SK-N-SH treated with all-trans-retinoic acid at 6 μM for 48 hours (cell line): Measurements from ENCODE around the gene CALN1.

Experiments
- ATAC-seq: fragments of 200-7000 bp; cut with Tn5 transposase; 3 replicates; pipeline ENCODE4 v1.9.1; 2020; ENCODE audit warnings: mild to moderate bottlenecking, moderate library complexity
- ARNTL ChIP-seq: fragments of 450-650 bp; formaldehyde crosslinking; IDR thresholded peaks from 2 replicates; pipeline ENCODE4 v1.5.0; 2020; ENCODE audit warnings: low read depth, mild to moderate bottlenecking, moderate library complexity, borderline replicate concordance
- CREB5 ChIP-seq: fragments of 250-450 bp; sonication (Bioruptor Pico); IDR thresholded peaks from 2 replicates; pipeline ENCODE4 v1.5.1; 2020; ENCODE audit warnings: low read depth, mild to moderate bottlenecking, moderate library complexity
- CSDC2 ChIP-seq: fragments of 250-450 bp; sonication (Bioruptor Pico); IDR thresholded peaks from 2 replicates; pipeline ENCODE4 v1.5.0; 2020; ENCODE audit warnings: mild to moderate bottlenecking, moderate library complexity
- CSRNP3 ChIP-seq: fragments of 250-450 bp; sonication (Bioruptor Pico); IDR thresholded peaks from 2 replicates; pipeline ENCODE4 v1.5.1; 2021; ENCODE audit warnings: mild to moderate bottlenecking, moderate library complexity
- ESRRG ChIP-seq: fragments of 250-450 bp; sonication (Bioruptor Pico); IDR thresholded peaks from 2 replicates; pipeline ENCODE4 v1.6.1; 2021; ENCODE audit warnings: mild to moderate bottlenecking
- GLIS3 ChIP-seq: fragments of 250-450 bp; sonication (Bioruptor Pico); IDR thresholded peaks from 2 replicates; pipeline ENCODE4 v1.5.0; 2020; ENCODE audit warnings: mild to moderate bottlenecking, moderate library complexity
- ISL1 ChIP-seq: fragments of 250-450 bp; sonication (Bioruptor Pico); IDR thresholded peaks from 2 replicates; pipeline ENCODE4 v2.1.2; 2022; ENCODE audit warnings: mild to moderate bottlenecking, moderate library complexity
- OSR1 ChIP-seq: fragments of 250-450 bp; sonication (Bioruptor Pico); IDR thresholded peaks from 2 replicates; pipeline ENCODE4 v1.8.0; 2022; ENCODE audit warnings: moderate library complexity, mild to moderate bottlenecking, inconsistent platforms
- PATZ1 ChIP-seq: fragments of 250-450 bp; sonication (Bioruptor Pico); IDR thresholded peaks from 2 replicates; pipeline ENCODE4 v1.8.0; 2020; ENCODE audit warnings: mild to moderate bottlenecking, moderate library complexity, borderline replicate concordance
- POU6F1 ChIP-seq: fragments of 250-450 bp; sonication (Bioruptor Pico); IDR thresholded peaks from 2 replicates; pipeline ENCODE4 v1.8.0; 2021; ENCODE audit warnings: low read depth, mild to moderate bottlenecking, moderate library complexity, borderline replicate concordance
- PPARA ChIP-seq: fragments of 250-450 bp; sonication (Bioruptor Pico); IDR thresholded peaks from 2 replicates; pipeline ENCODE4 v1.5.0; 2020; ENCODE audit warnings: mild to moderate bottlenecking, borderline replicate concordance
- RARB ChIP-seq: fragments of 250-450 bp; sonication (Bioruptor Pico); IDR thresholded peaks from 2 replicates; pipeline ENCODE4 v1.8.0; 2021; ENCODE audit warnings: mild to moderate bottlenecking, moderate library complexity
- SNAI2 ChIP-seq: fragments of 250-450 bp; sonication (Bioruptor Pico); IDR thresholded peaks from 2 replicates; pipeline ENCODE4 v1.5.0; 2020; ENCODE audit warnings: mild to moderate bottlenecking, moderate library complexity
- TOX ChIP-seq: fragments of 250-450 bp; sonication (Bioruptor Pico); IDR thresholded peaks from 2 replicates; pipeline ENCODE4 v1.8.0; 2021; ENCODE audit warnings: mild to moderate bottlenecking, moderate library complexity, borderline replicate concordance
- TSHZ2 ChIP-seq: fragments of 250-450 bp; sonication (Bioruptor Pico); IDR thresholded peaks from 2 replicates; pipeline ENCODE4 v1.5.0; 2020; ENCODE audit warnings: mild to moderate bottlenecking, moderate library complexity
- ZC3H10 ChIP-seq: fragments of 250-450 bp; sonication (Bioruptor Pico); IDR thresholded peaks from 2 replicates; pipeline ENCODE4 v1.5.1; 2021; ENCODE audit warnings: mild to moderate bottlenecking, moderate library complexity
- ZFP3 ChIP-seq: fragments of 250-450 bp; sonication (Bioruptor Pico); IDR thresholded peaks from 2 replicates; pipeline ENCODE4 v1.5.0; 2020; ENCODE audit warnings: mild to moderate bottlenecking, moderate library complexity
- ZFP30 ChIP-seq: fragments of 450-650 bp; formaldehyde crosslinking; IDR thresholded peaks from 2 replicates; pipeline ENCODE4 v1.5.0; 2022; ENCODE audit warnings: mild to moderate bottlenecking, moderate library complexity
- ZNF70 ChIP-seq: fragments of 450-650 bp; formaldehyde crosslinking; IDR thresholded peaks from 2 replicates; pipeline ENCODE4 v1.5.0; 2020; ENCODE audit warnings: mild to moderate bottlenecking, moderate library complexity
- ZNF8 ChIP-seq: fragments of 450-650 bp; formaldehyde crosslinking; IDR thresholded peaks from 2 replicates; pipeline ENCODE4 v1.5.0; 2020; ENCODE audit warnings: mild to moderate bottlenecking, moderate library complexity

CALN1 gene

GRCh38 chr7:72092769-72093168 is 319.4 kb downstream of the CALN1 start:
- TF ChIP-seq GLIS3 (CRISPR knock-in tag) (no peak), ISL1 (CRISPR knock-in tag) (no peak), ARNTL (CRISPR knock-in tag) (no peak), POU6F1 (CRISPR knock-in tag) (no peak), PPARA (CRISPR knock-in tag) (no peak), ZFP30 (CRISPR knock-in tag) (no peak), CSRNP3 (CRISPR knock-in tag) (no peak), CSDC2 (CRISPR knock-in tag) (no peak), ZFP3 (CRISPR knock-in tag) (no peak), CREB5 (CRISPR knock-in tag) (no peak), RARB (CRISPR knock-in tag) (no peak), OSR1 (CRISPR knock-in tag) (no peak), TSHZ2 (no peak), ZNF8 (CRISPR knock-in tag) (no peak)
- ATAC-seq, result no peak

- no peak for TF ChIP-seq TOX (CRISPR knock-in tag)
- no peak for TF ChIP-seq ZNF8 (CRISPR knock-in tag)
- TF ChIP-seq RARB (CRISPR knock-in tag), result no peak
- TF ChIP-seq ISL1 (CRISPR knock-in tag), result no peak
- TF ChIP-seq SNAI2 (CRISPR knock-in tag), result no peak
- TF ChIP-seq ZFP30 (CRISPR knock-in tag), result no peak
- no peak for TF ChIP-seq ARNTL (CRISPR knock-in tag)
- TF ChIP-seq OSR1 (CRISPR knock-in tag), result no peak
- no peak for TF ChIP-seq TSHZ2
- no peak for ATAC-seq
Observed at GRCh38 chr7:72087926-72088325, 324.2 kb downstream of the CALN1 start.

GRCh38 chr7:72080865-72081510 is 331.1 kb downstream of the CALN1 start:
- ATAC-seq, result no peak
- TF ChIP-seq ZFP3 (CRISPR knock-in tag) (no peak), ZFP30 (CRISPR knock-in tag) (no peak), RARB (CRISPR knock-in tag) (no peak), ZNF70 (CRISPR knock-in tag) (no peak), CSRNP3 (CRISPR knock-in tag) (no peak), TSHZ2 (no peak), ESRRG (CRISPR knock-in tag) (no peak), ZC3H10 (CRISPR knock-in tag) (no peak), PATZ1 (CRISPR knock-in tag) (no peak), GLIS3 (CRISPR knock-in tag) (no peak)
